HG03571 (cell line): ENCODE results near the gene TMEM167B.
A peak's percentile ranks its signal among the peaks of the same experiment; 100 is the strongest.
"Not testable (repeated sequence)": the region's sequence is repeated elsewhere in the genome, so short reads cannot be mapped to it uniquely, and the experiment has no call there.

Experiments used
- ATAC-seq: cut with Tn5 transposase; IDR thresholded peaks from one replicate; pipeline ENCODE4 v1.9.1; 2021; ENCODE audit not compliant: unreplicated experiment

Gene TMEM167B

DNA sequence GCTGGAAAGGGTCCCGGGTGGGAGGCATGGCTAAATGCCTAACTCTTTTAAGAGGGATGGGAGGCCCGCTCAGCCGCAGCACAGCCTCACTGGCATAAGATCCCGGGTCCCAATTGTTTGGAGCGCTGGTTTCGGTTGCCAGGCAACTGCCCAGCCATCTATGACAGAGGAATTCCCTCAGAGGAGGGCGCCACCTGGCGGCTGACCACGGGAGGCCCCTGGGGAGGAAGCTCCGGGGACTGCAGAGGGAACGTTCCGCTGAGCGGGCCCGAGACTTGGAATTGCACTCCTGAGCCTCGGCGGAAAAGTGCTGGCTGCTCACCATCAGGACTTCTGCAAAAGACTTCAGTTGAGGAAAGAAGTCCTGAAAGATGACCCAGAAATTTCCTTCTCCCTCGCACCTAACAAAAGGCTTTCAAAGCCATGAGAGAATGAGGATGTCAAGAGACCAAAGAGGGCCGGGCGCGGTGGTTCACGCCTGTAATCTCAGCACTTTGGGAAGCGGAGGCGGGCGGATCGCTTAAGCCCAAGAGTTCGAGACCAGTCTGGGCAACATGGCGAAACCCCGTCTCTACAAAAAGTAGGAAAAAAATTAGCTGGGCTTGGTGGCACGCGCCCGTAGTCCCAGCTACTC, 22.2 kb downstream of the TMEM167B start:
- ATAC-seq: no peak

GRCh38 chr1:109113590-109114341, 23.2 kb downstream of the TMEM167B start, which contains the start of gene ELAPOR1:
Gene ELAPOR1 (plus strand): TSS chr1:109114115. CDS start chr1:109114184, 69 bp downstream.
- ATAC-seq: peak; percentile 47

DNA sequence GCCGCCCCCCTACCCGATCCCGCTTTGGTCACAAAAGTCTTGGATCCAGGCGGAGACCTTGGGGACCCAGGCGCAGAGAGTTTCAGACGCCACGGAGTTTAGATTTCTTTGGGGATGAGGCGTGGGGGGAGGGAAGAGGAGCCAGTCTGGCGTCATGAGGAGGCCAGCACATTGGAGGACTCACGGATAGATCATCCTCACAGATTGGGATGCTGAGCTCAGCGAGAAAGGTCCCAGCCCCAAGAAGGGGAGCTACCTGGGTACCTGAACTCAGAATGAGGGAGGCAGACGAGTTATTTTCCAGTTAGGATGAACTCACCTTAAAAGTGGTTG, 23.7 kb downstream of the TMEM167B start:
- ATAC-seq: no peak

- no peak for ATAC-seq
Measured at GRCh38 chr1:109115685-109116084, 25.1 kb downstream of the TMEM167B start.

GRCh38 chr1:109116286-109116685, 25.7 kb downstream of the TMEM167B start:
- ATAC-seq: no peak

DNA sequence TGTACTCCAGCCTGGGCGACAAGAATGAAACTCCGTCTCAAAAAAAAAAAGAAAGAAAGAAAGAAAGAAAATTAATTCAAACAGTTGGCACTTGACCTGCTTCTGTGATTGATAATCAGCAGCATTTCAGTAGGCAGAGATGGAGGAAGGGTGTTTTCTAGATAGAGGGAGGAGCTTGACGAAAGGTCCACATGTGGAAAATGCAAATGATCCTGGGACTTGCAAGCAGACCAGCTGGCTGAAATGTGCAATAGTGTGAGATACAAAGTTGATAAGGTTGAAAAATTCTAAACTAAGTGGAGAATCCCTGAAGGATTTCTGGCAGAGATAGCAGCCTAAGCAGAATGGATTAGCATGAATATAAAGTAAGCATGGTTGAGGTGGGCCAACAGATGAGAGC, 27.5 kb downstream of the TMEM167B start:
- no peak for ATAC-seq

- ATAC-seq: no peak
Measured at GRCh38 chr1:109120356-109120755, 29.8 kb downstream of the TMEM167B start.

GRCh38 chr1:109131059-109131458, 40.5 kb downstream of the TMEM167B start:
- no peak for ATAC-seq

GRCh38 chr1:109131800-109132199, 41.2 kb downstream of the TMEM167B start:
- no peak for ATAC-seq

DNA sequence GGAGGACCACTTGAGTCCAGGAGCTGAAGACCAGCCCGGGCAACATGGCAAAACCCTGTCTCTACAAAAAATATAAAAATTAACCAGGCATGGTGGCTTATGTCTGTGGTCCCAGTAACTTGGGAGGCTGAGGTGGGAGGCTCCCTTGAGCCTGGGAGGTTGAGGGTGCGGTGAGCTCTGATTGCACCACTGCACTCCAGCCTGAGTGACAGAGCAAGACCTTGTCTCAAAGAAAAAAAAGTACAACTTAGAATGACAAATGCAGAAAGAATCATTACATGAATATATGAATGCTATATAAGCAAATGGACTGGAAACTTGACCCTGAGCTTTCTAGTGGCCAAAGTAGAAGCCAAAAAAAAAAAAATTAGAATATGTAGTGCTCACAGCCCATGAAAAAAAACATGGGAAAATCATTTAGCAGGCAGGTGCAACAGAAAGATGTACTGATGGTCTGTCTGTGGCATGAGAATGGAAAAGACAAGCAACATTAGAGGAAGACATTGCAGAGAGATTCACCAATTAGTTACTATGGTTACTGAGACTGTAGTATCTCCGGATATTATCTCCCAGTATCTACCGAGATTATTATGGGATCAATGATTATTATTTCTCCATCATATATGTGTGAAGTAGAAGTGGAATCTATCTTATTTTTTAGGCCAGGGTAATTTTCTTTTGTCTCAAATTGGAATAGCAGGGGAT, 42.6 kb downstream of the TMEM167B start:
- no peak for ATAC-seq

DNA sequence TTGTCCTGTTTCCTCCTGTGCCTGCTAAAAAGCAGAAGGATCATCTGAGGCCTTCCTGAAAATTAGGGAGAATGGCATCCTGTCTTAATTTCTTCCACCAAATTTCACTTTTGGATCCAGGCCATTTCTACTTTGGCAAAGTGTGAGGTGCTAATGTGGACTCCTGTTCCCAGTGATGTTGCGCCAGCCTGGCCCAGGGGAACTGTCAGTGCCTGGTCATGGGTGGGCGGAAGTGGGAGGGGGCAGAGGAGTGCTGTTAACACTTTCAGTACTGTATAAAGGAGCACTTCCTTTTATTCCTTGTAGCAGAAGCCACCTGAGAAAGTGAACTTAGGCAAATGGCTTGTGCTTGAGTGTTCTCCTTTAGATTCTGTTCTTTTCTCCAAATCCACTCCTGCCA, 43.3 kb downstream of the TMEM167B start:
- ATAC-seq: no peak

DNA sequence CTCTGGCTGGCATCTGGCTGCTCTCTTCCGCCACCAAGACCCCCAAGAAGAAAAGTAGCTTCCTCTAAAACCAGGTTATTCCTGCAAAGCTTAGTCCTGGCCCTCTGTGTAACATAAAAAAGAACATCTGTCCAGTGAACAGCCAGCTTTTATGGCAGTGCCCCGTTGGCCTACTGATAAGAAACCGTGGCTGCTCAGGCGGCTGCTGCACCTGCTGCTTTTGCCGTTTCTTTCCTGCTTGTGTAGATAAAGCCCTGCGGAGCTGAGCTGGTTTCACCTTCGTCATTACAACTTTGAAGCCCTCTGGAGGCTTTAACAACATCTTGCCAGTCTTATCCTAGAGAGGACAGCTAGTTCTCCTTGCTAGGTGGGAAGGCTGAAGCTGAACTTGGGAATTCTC, 43.9 kb downstream of the TMEM167B start:
- no peak for ATAC-seq

- ATAC-seq: no peak
Measured at GRCh38 chr1:109135940-109136339, 45.4 kb downstream of the TMEM167B start.

- ATAC-seq: no peak
Measured at GRCh38 chr1:109136766-109137165, 46.2 kb downstream of the TMEM167B start.

DNA sequence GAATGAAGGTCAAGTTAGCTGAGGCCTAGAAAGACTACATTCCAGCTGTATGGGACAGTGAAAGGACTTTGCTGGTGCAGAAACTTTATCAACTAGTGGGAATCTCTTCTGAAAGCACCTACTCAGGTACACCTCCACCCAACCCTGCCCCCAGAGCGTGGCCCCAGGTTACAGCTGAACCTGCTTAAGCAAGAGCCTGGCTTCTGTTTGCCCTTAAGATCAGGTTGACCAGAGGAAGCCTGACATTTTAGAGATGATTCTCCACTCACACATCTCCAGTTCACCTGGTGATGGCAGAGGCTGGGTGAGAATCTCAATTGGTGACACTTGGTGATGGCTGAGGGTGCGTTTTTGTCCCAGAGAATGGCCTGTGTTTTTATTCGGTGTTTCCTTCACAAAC, 47.4 kb downstream of the TMEM167B start:
- no peak for ATAC-seq

GRCh38 chr1:109138358-109138757, 47.8 kb downstream of the TMEM167B start:
- no peak for ATAC-seq

DNA sequence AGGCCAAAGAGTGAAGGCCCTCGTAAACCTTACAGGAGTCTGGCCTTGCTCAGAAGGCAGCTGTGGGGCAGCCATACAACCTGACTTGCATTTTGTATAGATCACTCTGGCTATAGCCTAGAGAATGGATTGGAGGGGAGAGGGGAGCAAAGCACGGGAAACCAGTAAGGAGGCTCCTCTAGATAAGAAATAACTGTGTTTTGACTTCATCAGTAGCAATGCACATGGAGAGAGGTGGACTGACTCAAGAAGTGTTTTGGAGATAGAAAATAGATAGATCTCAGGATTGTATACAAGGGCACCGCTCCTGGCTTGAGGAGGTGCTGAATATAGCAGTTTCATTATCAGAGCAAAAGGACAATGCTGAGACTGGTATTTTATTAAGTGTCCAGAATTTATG, 49.8 kb downstream of the TMEM167B start:
- no peak for ATAC-seq

GRCh38 chr1:109142260-109142659, 51.7 kb downstream of the TMEM167B start:
- no peak for ATAC-seq

- not testable (repeated sequence) for ATAC-seq
Measured at GRCh38 chr1:109142725-109143124, 52.2 kb downstream of the TMEM167B start.
